ENCODE measurements around the gene RIPPLY3. TPM values are rescaled to one million over a fixed set of nuclear protein-coding genes. Genes with fewer than 3 reads are reported as not detected.

The RIPPLY3 gene
- total and polyA plus RNA-seq, 2 donors (not counting 3 experiments of a cell fraction or from before 2014, with no cell fraction given), result 0.03 TPM; not detected in 1

DNA sequence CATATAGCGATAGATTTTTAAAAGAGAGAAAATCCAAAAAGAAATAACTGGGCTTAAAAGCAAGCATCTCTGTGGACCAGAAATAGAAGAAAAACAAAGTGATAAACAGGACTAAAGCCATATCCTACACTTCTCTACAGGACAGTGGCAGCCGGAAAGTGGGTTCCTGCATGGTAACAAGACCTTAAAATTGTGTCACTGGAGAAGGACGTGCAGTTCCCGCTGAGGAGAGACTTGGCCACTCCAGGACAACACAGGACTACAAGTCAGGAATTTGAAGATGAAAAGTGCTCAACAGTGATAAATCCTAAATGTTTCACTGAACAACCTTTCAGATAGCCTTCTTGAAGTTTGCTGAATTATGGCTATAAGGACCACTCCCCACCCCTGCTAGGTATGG, 38.1 kb upstream of the RIPPLY3 start:
- Histone ChIP-seq H3K27me3 (ENCODE audit: control insufficient read depth in 2 of 2, insufficient read depth in 2 of 2, low read length in 2 of 2) (no peaks in the 10 kb centered on the region), H3K4me3 (replicated peaks in 1 of 3; ENCODE audit: insufficient read depth in 1 of 3, low read depth in 1 of 3, low read length in 3 of 3) (no peak overlapping the region), H3K4me2 (ENCODE audit: insufficient read depth, low read length) (no peak overlapping the region), H3K9me3 (replicated peaks; ENCODE audit: control insufficient read depth, insufficient read depth, low read length) (no peaks in the 10 kb centered on the region), H3K27ac (ENCODE audit: insufficient read depth, low read depth, low read length) (no peak overlapping the region), H3K9me1 (replicated peaks; ENCODE audit: control insufficient read depth, extremely low read depth, insufficient read depth, low read length) (no peaks in the 10 kb centered on the region), H3K79me2 (ENCODE audit: control insufficient read depth, insufficient read depth, low read length) (no peaks in the 10 kb centered on the region), H4K20me1 (replicated peaks; ENCODE audit: control insufficient read depth, extremely low read depth, insufficient read depth, low read length) (no peaks in the 10 kb centered on the region), H3K9ac (replicated peaks; ENCODE audit: extremely low read depth, insufficient read depth, low read length) (no peak overlapping the region), H3K4me1 (ENCODE audit: control insufficient read depth, extremely low read depth, insufficient read depth, low read length) (peaks cover 9% of the 10 kb centered on the region), H2AFZ (ENCODE audit: low read depth, low read length) (no peak overlapping the region), H3K36me3 (ENCODE audit: control insufficient read depth in 2 of 2, extremely low read depth in 1 of 2, insufficient read depth in 2 of 2, low read length in 2 of 2) (no peaks in the 10 kb centered on the region)
- dilution Hi-C loops (cut with MboI; ENCODE audit: extremely low pct_ligation_motif_present, low sequenced_read_pairs), result no loop called here
- CTCF ChIA-PET, result interaction anchor here (4.9 kb wide), 1 partner anchor 8 kb away, joined by 39 read pairs; no protein-coding TSS in a partner anchor
- no peak for FAIRE-seq
- no TSS peak for BruUV-seq (replicated peaks)
- DNase-seq (ENCODE audit: low read depth, low spot score), result no peak
- TF ChIP-seq GATA2 (IDR thresholded peaks at IDR 0.05; ENCODE audit: insufficient read depth, insufficient read length, low read depth, low read length) (no peak), EZH2 (IDR thresholded peaks at IDR 0.05; ENCODE audit: borderline replicate concordance, low read depth, low read length, severe bottlenecking) (no peak), JUN (IDR thresholded peaks at IDR 0.05; ENCODE audit: borderline replicate concordance, insufficient read depth, insufficient read length, low read depth) (no peak)
- TF ChIP-seq, protein P1, sequence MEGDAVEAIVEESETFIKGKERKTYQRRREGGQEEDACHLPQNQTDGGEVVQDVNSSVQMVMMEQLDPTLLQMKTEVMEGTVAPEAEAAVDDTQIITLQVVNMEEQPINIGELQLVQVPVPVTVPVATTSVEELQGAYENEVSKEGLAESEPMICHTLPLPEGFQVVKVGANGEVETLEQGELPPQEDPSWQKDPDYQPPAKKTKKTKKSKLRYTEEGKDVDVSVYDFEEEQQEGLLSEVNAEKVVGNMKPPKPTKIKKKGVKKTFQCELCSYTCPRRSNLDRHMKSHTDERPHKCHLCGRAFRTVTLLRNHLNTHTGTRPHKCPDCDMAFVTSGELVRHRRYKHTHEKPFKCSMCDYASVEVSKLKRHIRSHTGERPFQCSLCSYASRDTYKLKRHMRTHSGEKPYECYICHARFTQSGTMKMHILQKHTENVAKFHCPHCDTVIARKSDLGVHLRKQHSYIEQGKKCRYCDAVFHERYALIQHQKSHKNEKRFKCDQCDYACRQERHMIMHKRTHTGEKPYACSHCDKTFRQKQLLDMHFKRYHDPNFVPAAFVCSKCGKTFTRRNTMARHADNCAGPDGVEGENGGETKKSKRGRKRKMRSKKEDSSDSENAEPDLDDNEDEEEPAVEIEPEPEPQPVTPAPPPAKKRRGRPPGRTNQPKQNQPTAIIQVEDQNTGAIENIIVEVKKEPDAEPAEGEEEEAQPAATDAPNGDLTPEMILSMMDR (IDR thresholded peaks at IDR 0.05; ENCODE audit: extremely low read depth in 1 of 2, insufficient read depth in 1 of 2, low read depth in 1 of 2, low read length in 2 of 2), result no peak
- intact Hi-C loops (cut with micrococcal nuclease), result no loop called here
- POLR2A ChIA-PET, result no interaction called here

DNA sequence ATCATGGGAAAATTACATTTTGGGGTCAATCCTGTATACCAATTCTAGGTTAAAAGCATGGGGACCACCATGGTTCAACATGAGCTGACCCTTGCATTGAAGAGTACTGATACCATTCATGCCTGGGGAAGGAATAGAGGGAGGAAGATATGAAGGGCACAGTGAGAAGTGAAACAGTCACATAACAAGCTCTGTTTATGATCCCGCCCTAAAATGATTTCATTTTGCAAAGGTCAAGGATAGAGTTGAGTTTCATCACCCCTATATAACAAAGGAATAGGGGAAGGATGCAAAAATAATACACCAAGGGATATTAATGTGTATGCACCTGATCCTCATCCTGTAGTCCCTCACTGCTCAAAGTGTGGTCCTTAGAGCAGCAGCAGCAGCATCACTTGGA, 37.5 kb upstream of the RIPPLY3 start:
- POLR2A ChIA-PET, result no interaction called here
- no peak overlapping the region for H3K4me2 ChIP-seq (ENCODE audit: insufficient read depth, low read length)
- no peak overlapping the region for H3K9ac ChIP-seq (replicated peaks; ENCODE audit: extremely low read depth, insufficient read depth, low read length)
- TF ChIP-seq MYC (IDR thresholded peaks at IDR 0.05; ENCODE audit: low read depth, low read length), result no peak
- no peak for TF ChIP-seq FOS (IDR thresholded peaks at IDR 0.05; ENCODE audit: borderline replicate concordance, insufficient read depth, low read length)
- TF ChIP-seq EZH2 (IDR thresholded peaks at IDR 0.05; ENCODE audit: borderline replicate concordance, low read depth, low read length, severe bottlenecking), result no peak
- TF ChIP-seq, protein P1 (IDR thresholded peaks at IDR 0.05; ENCODE audit: extremely low read depth in 1 of 2, insufficient read depth in 1 of 2, low read depth in 1 of 2, low read length in 2 of 2), result no peak
- TF ChIP-seq, protein P2, sequence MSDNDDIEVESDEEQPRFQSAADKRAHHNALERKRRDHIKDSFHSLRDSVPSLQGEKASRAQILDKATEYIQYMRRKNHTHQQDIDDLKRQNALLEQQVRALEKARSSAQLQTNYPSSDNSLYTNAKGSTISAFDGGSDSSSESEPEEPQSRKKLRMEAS (IDR thresholded peaks at IDR 0.05; ENCODE audit: insufficient read depth, insufficient read length), result no peak
- no peak for TF ChIP-seq POLR2AphosphoS5 (IDR thresholded peaks at IDR 0.05; ENCODE audit: insufficient read depth, low read depth, low read length)
- H3K36me3 ChIP-seq (ENCODE audit: control insufficient read depth in 2 of 2, extremely low read depth in 1 of 2, insufficient read depth in 2 of 2, low read length in 2 of 2), result no peaks in the 10 kb centered on the region
- H2AFZ ChIP-seq (ENCODE audit: low read depth, low read length), result no peak overlapping the region
- no peak overlapping the region for H3K27ac ChIP-seq (ENCODE audit: insufficient read depth, low read depth, low read length)
- H3K27me3 ChIP-seq (ENCODE audit: control insufficient read depth in 2 of 2, insufficient read depth in 2 of 2, low read length in 2 of 2), result no peaks in the 10 kb centered on the region
- H3K4me1 ChIP-seq (ENCODE audit: control insufficient read depth, extremely low read depth, insufficient read depth, low read length), result peaks cover 9% of the 10 kb centered on the region
- FAIRE-seq, result no peak
- DNase-seq (ENCODE audit: low read depth, low spot score), result no peak
- no peak overlapping the region for H3K4me3 ChIP-seq (replicated peaks in 1 of 3; ENCODE audit: insufficient read depth in 1 of 3, low read depth in 1 of 3, low read length in 3 of 3)
- BruUV-seq (replicated peaks), result no TSS peak
- no peaks in the 10 kb centered on the region for H3K9me1 ChIP-seq (replicated peaks; ENCODE audit: control insufficient read depth, extremely low read depth, insufficient read depth, low read length)
- dilution Hi-C loops (cut with MboI; ENCODE audit: extremely low pct_ligation_motif_present, low sequenced_read_pairs) (no loop called here), intact Hi-C loops (cut with micrococcal nuclease) (no loop called here)
- CTCF ChIA-PET, result interaction anchor here (1.6 to 4.9 kb wide), 2 partner anchors 8 to 41 kb away, joined by 4 to 39 read pairs; no protein-coding TSS in a partner anchor
- no peaks in the 10 kb centered on the region for H3K9me3 ChIP-seq (replicated peaks; ENCODE audit: control insufficient read depth, insufficient read depth, low read length)
- H4K20me1 ChIP-seq (replicated peaks; ENCODE audit: control insufficient read depth, extremely low read depth, insufficient read depth, low read length), result no peaks in the 10 kb centered on the region
- H3K79me2 ChIP-seq (ENCODE audit: control insufficient read depth, insufficient read depth, low read length), result no peaks in the 10 kb centered on the region
